GM12891 (cell line): ENCODE measurements around the gene SLAIN2.

Experiments
- PAX5 ChIP-seq: IDR thresholded peaks from 2 replicates; pipeline ENCODE4 v1.6.1; 2011; ENCODE audit warnings: low read length, moderate library complexity, mild to moderate bottlenecking; ENCODE audit not compliant: insufficient read depth, severe bottlenecking
- POLR2A ChIP-seq: IDR thresholded peaks from 2 replicates; pipeline ENCODE4 v1.6.1; 2011; ENCODE audit warnings: low read depth, low read length, control low read depth
- POLR2AphosphoS5 ChIP-seq: IDR thresholded peaks from 2 replicates; pipeline ENCODE4 v1.6.1; 2011; ENCODE audit warnings: low read depth, low read length, control low read depth
- SPI1 ChIP-seq: IDR thresholded peaks from 2 replicates; pipeline ENCODE4 v1.6.1; 2011; ENCODE audit warnings: low read depth, low read length, control low read depth
- TAF1 ChIP-seq: IDR thresholded peaks from 2 replicates; pipeline ENCODE4 v1.6.1; 2011; ENCODE audit warnings: low read depth, low read length, control low read depth

DNA sequence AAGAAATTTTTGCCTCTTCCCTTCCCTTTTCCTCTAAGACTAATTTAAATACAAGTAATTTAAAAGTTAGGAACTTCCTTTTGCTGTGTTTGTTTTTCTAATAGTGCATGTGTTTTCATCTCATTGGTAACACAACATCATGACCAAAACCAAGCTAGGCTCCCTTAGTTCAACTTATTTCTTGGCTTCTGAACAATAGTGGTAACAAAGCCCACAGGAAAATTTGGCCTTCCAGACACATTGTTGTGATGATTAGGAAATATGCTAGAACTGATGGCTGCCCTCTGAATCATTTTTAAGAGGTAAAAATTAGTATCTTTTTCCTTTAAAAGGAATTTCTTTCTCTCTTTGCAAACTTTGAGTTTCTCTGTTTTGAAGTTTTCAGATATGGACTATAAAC, 46.2 kb upstream of the SLAIN2 start:
- TF ChIP-seq POLR2AphosphoS5 (no peak), SPI1 (no peak), POLR2A (no peak), TAF1 (no peak), PAX5 (no peak)
